HG03558 (cell line): ENCODE data around the gene ACVR1.
A peak's percentile ranks its signal among the peaks of the same experiment; 100 is the strongest.
"Not testable (repeated sequence)": the region's sequence is repeated elsewhere in the genome, so short reads cannot be mapped to it uniquely, and the experiment has no call there.

ENCODE experiments used
- ATAC-seq: cut with Tn5 transposase; IDR thresholded peaks from one replicate; pipeline ENCODE4 v1.9.1; 2021; ENCODE audit warnings: moderate number of reproducible peaks; ENCODE audit not compliant: unreplicated experiment; ENCODE audit errors: extremely low read depth

ACVR1 gene

GRCh38 chr2:157895531-157895930, 19.4 kb upstream of the ACVR1 start:
- ATAC-seq = no peak

GRCh38 chr2:157894694-157895435, 18.7 kb upstream of the ACVR1 start:
- no peak for ATAC-seq

GRCh38 chr2:157893611-157894010, 17.5 kb upstream of the ACVR1 start:
- ATAC-seq = no peak

- no peak for ATAC-seq
These were observed 15.5 kb upstream of the ACVR1 start for GRCh38 chr2:157891643-157892041.

GRCh38 chr2:157890969-157891642, 15.0 kb upstream of the ACVR1 start:
- ATAC-seq = no peak

- no peak for ATAC-seq
These were observed 11.8 kb upstream of the ACVR1 start for GRCh38 chr2:157887946-157888345.

- not testable (repeated sequence) for ATAC-seq
These were observed 8.4 kb upstream of the ACVR1 start for GRCh38 chr2:157884533-157884932.

GRCh38 chr2:157880927-157881326, 4.8 kb upstream of the ACVR1 start:
- ATAC-seq = no peak

- ATAC-seq = no peak
These were observed 1.8 kb upstream of the ACVR1 start for GRCh38 chr2:157877761-157878400.

GRCh38 chr2:157876786-157877138, 632 bp upstream of the ACVR1 start:
- no peak for ATAC-seq

- peak; percentile 15 for ATAC-seq
These were observed 477 bp downstream of the ACVR1 start for GRCh38 chr2:157875641-157876065.

GRCh38 chr2:157874997-157875640, 1.0 kb downstream of the ACVR1 start:
- ATAC-seq = no peak

- no peak for ATAC-seq
These were observed 1.8 kb downstream of the ACVR1 start for GRCh38 chr2:157874348-157874747.

GRCh38 chr2:157872791-157873190, 3.3 kb downstream of the ACVR1 start:
- ATAC-seq = no peak

- ATAC-seq = no peak
These were observed 4.7 kb downstream of the ACVR1 start for GRCh38 chr2:157871415-157871814.

- ATAC-seq = no peak
These were observed 7.1 kb downstream of the ACVR1 start for GRCh38 chr2:157868993-157869392.

- ATAC-seq = no peak
These were observed 8.4 kb downstream of the ACVR1 start for GRCh38 chr2:157867703-157868102.

- no peak for ATAC-seq
These were observed 9.2 kb downstream of the ACVR1 start for GRCh38 chr2:157866666-157867642.

- no peak for ATAC-seq
These were observed 9.9 kb downstream of the ACVR1 start for GRCh38 chr2:157866202-157866601.
